HG03039 (cell line): ENCODE measurements around the gene RAB44.
A peak's percentile ranks its signal among the peaks of the same experiment; 100 is the strongest.
"Not testable (repeated sequence)": the region's sequence is repeated elsewhere in the genome, so short reads cannot be mapped to it uniquely, and the experiment has no call there.

ENCODE experiments used
- ATAC-seq: cut with Tn5 transposase; IDR thresholded peaks from one replicate; pipeline ENCODE4 v1.9.1; 2021; ENCODE audit warnings: mild to moderate bottlenecking, moderate library complexity; ENCODE audit not compliant: unreplicated experiment

RAB44 gene

GRCh38 chr6:36697481-36697903 is at the start of gene RAB44:
Gene RAB44, plus strand, starts transcription at chr6:36697826. Its CDS starts 6,410 bp downstream, at chr6:36704236.
- ATAC-seq, result no peak

- no peak for ATAC-seq
Observed at GRCh38 chr6:36649086-36649485, 48.5 kb upstream of the RAB44 start.

- ATAC-seq, result no peak
Observed at GRCh38 chr6:36649701-36650484, 47.7 kb upstream of the RAB44 start.

GRCh38 chr6:36650848-36651478 is 46.7 kb upstream of the RAB44 start:
- no peak for ATAC-seq

DNA sequence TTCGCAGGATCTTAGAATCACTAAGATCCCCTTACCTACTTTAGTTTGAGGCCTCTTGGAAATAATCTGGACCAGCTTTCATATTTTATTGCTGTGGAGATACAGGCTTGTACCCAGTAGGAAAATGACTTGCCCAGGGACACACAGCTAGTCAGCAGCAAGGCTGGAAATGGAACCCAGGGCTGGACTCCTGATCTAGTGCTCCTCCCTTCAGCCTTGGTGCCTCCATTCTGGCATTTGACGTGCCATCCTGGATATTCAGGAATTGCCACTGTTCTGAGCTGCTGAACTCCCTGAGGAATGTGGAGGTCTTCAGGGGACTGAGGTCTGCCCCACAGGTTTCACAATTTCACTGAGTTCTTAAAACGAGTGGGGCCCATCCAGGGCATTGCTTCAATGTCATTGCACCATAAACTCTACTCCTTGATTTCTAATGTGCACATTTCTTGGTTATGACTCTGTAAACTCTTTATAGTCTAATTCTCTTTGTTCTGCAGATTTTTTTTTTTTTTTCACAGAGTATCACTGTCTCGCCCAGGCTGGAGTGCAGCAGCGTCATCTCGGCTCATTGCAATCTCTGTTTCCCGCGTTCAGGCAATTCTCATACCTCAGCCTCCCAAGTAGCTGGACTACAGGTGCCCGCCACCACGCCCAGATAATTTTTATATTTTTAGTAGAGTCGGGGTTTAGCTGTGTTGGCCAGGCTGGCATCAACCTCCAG is 45.8 kb upstream of the RAB44 start:
- no peak for ATAC-seq

DNA sequence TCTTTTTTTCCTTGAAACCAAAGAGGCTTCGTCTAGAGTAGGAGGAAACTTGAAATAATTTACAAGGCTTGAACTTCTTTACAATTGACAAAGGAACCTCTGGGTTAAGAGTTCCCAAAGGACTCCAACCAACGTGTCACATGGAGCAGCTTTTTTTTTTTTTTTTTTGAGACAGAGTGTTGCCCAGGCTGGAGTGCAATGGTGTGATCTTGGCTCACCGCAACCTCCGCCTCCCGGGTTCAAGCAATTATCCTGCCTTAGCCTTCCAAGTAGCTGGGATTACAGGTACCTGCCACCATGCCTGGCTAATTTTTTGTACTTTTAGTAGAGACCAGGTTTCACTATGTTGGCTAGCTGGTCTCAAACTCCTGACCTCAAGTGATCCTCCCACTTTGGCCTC is 43.2 kb upstream of the RAB44 start:
- ATAC-seq, result not testable (repeated sequence)

GRCh38 chr6:36655085-36655724 is 42.4 kb upstream of the RAB44 start:
- no peak for ATAC-seq

DNA sequence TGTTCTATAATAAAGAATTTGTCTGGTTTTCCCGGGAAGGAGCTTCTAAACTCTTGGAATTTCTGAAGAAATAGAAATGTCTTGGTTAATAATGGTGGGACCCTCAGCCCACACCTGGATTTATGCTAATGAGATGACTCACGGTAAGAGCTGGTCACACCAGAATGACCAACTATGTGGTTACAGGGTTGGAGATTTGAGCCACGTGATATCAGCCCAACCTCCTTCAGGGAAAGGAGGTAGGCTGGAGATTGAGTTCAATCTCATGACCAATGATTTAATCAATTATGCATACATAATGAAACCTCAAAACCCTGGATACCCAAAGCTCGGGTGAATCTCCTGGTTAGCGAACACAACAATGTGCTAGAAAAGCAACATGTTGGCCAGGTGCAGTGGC is 41.2 kb upstream of the RAB44 start:
- ATAC-seq, result no peak

GRCh38 chr6:36657271-36657670 is 40.4 kb upstream of the RAB44 start:
- no peak for ATAC-seq

GRCh38 chr6:36657942-36658544 is 39.6 kb upstream of the RAB44 start:
- ATAC-seq, result no peak

DNA sequence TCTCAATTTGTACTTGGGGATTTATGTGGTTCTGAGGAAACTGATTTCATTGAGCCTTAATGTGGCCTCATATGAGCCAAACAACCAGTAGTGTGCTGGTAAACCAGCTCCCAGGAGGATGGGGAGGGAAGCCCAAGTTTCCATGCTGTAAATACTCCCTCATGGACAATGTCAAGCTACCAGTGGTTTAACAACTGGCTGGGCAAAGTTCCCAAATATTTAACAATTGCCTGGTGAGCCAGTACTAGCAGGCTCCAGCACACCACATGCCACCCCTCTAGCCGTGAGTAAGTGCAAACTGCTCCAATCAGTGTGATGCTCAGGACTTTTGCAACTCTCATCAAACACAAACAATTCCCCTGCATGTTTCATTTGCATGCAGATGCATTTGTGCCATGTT is 38.4 kb upstream of the RAB44 start:
- no peak for ATAC-seq

GRCh38 chr6:36660771-36661471 is 36.7 kb upstream of the RAB44 start:
- no peak for ATAC-seq

DNA sequence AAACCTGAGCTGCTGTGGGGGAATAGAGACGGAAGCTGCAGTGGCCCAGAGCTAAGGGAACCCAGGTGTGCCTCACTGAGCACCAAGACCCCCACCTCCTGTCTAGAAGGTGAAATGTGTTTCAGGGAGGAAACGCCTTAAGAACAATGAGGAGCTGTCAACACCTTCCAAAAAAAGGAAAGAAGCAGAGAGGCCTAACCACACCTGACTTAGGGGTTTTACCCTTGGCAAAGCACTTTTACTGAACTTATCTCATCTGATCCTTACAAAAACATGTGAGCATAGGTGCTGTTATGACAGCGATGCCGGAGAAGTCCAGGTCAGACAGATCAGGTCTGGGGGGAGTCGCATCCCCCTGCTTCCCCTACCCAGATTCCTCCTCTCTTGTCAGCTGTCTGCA is 35.2 kb upstream of the RAB44 start:
- no peak for ATAC-seq

DNA sequence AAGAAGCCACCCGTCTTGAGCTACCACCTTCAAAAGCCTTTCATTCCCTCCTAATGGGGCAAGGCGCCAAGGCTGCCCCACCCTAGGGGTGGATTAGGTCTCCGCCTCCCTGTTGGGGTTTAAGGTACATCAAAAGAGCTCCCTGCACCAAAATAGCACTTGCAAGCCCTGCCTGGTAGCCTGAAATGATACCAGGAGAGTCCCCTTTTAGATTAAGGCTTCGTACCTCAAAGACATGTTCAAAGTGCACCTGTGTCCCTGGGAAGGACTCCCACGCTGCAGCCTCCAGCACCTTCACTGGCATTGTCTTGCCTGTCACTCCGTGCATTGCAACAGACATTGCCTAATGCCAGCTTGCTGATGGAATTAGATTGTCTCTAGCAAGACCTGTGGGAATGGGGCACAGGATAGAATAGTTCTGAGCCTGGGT is 34.8 kb upstream of the RAB44 start:
- no peak for ATAC-seq

GRCh38 chr6:36663504-36664446 is 33.9 kb upstream of the RAB44 start:
- no peak for ATAC-seq

DNA sequence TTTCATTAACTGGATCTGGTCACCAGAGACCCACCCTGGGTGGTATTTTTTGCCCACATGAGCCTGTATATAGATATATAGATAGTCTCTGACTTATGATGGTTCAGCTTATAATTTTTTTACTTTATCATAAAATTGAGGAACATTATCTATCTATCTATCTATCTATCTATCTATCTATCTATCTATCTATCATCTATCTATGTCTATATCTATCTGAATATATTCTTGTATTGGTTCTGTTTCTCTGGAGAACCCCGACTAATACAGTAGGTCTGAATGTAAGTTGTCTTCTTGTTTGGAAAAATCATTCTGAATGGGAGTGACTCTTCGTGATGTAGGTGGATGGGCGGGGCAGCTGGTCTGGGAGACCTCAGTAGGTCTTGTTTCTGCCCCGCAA is 32.4 kb upstream of the RAB44 start:
- ATAC-seq, result no peak

GRCh38 chr6:36666287-36666686 is 31.3 kb upstream of the RAB44 start:
- ATAC-seq, result no peak

- peak; percentile 58 for ATAC-seq
Observed at GRCh38 chr6:36666826-36667591, 30.6 kb upstream of the RAB44 start.
